MM.1S (cell line): Measurements from ENCODE around the gene RALGDS.
A peak's percentile ranks its signal among the peaks of the same experiment; 100 is the strongest.

ENCODE experiments used
- DNase-seq: peaks from one replicate; pipeline ENCODE4 v3.0.0-alpha.2; 2015
- H2AFZ ChIP-seq: fragments of 300-600 bp; sonication (generic); 2 replicates; pipeline ENCODE4 v1.6.0; 2016; ENCODE audit warnings: antibody characterized with exemption, low read length
- H3F3A ChIP-seq: fragments of 300-600 bp; sonication (generic); 2 replicates; pipeline ENCODE4 v1.6.1; 2016; ENCODE audit warnings: mild to moderate bottlenecking, antibody characterized with exemption, low read length, moderate library complexity, mixed read lengths; ENCODE audit not compliant: insufficient read depth
- H3K27ac ChIP-seq: fragments of 300-600 bp; sonication (generic); 2 replicates; pipeline ENCODE4 v1.5.1; 2016; ENCODE audit warnings: mild to moderate bottlenecking, low read length
- H3K27me3 ChIP-seq: fragments of 300-600 bp; sonication (generic); replicated peaks from 2 replicates; pipeline ENCODE4 v1.6.0; 2016; ENCODE audit warnings: low read length; ENCODE audit not compliant: insufficient read depth
- H3K36me3 ChIP-seq: fragments of 300-600 bp; sonication (generic); replicated peaks from 2 replicates; pipeline ENCODE4 v1.6.1; 2016; ENCODE audit warnings: mild to moderate bottlenecking, low read length, mixed read lengths; ENCODE audit not compliant: insufficient read depth
- H3K4me1 ChIP-seq: fragments of 300-600 bp; sonication (generic); 2 replicates; pipeline ENCODE4 v1.6.1; 2016; ENCODE audit warnings: low read length, mixed read lengths
- H3K4me2 ChIP-seq: fragments of 300-600 bp; sonication (generic); 2 replicates; pipeline ENCODE4 v1.6.0; 2016; ENCODE audit warnings: low read depth, low read length
- H3K4me3 ChIP-seq: fragments of 300-600 bp; sonication (generic); 2 replicates; pipeline ENCODE4 v1.5.1; 2016; ENCODE audit warnings: low read length, mixed read lengths
- H3K79me2 ChIP-seq: fragments of 300-600 bp; sonication (generic); 2 replicates; pipeline ENCODE4 v1.6.1; 2016; ENCODE audit warnings: mixed run types, low read length, mixed read lengths
- H3K9ac ChIP-seq: fragments of 300-600 bp; sonication (generic); 2 replicates; pipeline ENCODE4 v1.6.1; 2016; ENCODE audit warnings: low read length, mixed read lengths
- H3K9me2 ChIP-seq: fragments of 300-600 bp; sonication (generic); replicated peaks from 2 replicates; pipeline ENCODE4 v1.6.1; 2016; ENCODE audit warnings: mild to moderate bottlenecking, low read length, mixed read lengths; ENCODE audit not compliant: insufficient read depth
- H3K9me3 ChIP-seq: fragments of 300-600 bp; sonication (generic); replicated peaks from 2 replicates; pipeline ENCODE4 v1.6.1; 2016; ENCODE audit warnings: mild to moderate bottlenecking, low read length, mixed read lengths; ENCODE audit not compliant: insufficient read depth
- H4K20me1 ChIP-seq: fragments of 300-600 bp; sonication (generic); 2 replicates; pipeline ENCODE4 v1.6.1; 2016; ENCODE audit warnings: mild to moderate bottlenecking, low read length, moderate library complexity, mixed read lengths; ENCODE audit not compliant: insufficient read depth
- CTCF ChIP-seq: fragments of 300-600 bp; sonication (generic); IDR thresholded peaks from 2 replicates; pipeline ENCODE4 v1.5.1; 2016; ENCODE audit warnings: antibody characterized with exemption, low read length, mixed read lengths
- EZH2 ChIP-seq: fragments of 300-600 bp; sonication (generic); optimal IDR thresholded peaks from 2 replicates; pipeline ENCODE3; 2017; ENCODE audit warnings: low read depth, mild to moderate bottlenecking, antibody characterized with exemption, low read length, mixed read lengths
- EZH2phosphoT487 ChIP-seq: fragments of 300-600 bp; sonication (generic); IDR thresholded peaks from 2 replicates; pipeline ENCODE4 v1.6.1; 2018; ENCODE audit warnings: antibody characterized with exemption, low read length

Gene RALGDS

GRCh38 chr9:133163504-133164172, 42.6 kb upstream of the RALGDS start, which contains the start of gene GBGT1:
Gene GBGT1, minus strand, starts transcription at chr9:133163914. Its CDS starts 1,502 bp downstream, at chr9:133162412.
- Histone ChIP-seq H3K27me3 (peaks cover 89% of the 10 kb centered on the region), H2AFZ (no peak within 1 kb of the TSS), H3K9ac (no peak within 1 kb of the TSS), H3K9me2 (no peaks in the 10 kb centered on the region), H3K4me2 (peak within 1 kb of the TSS; percentile 13; the same call in 1 of the 2 replicates), H3K4me1 (no peaks in the 10 kb centered on the region), H3K4me3 (no peak within 1 kb of the TSS), H4K20me1 (no peaks in the 10 kb centered on the region), H3K27ac (no peak within 1 kb of the TSS), H3F3A (no peaks in the 10 kb centered on the region), H3K36me3 (no peaks in the 10 kb centered on the region), H3K9me3 (no peaks in the 10 kb centered on the region), H3K79me2 (no peaks in the 10 kb centered on the region)
- DNase-seq: no peak
- TF ChIP-seq EZH2: no peak
- TF ChIP-seq CTCF: no peak
- TF ChIP-seq EZH2phosphoT487: no peak

- H3K79me2 ChIP-seq: no peaks in the 10 kb centered on the region
- DNase-seq: no peak
- H3K36me3 ChIP-seq: no peaks in the 10 kb centered on the region
- H3K9ac ChIP-seq: no peak overlapping the region
- no peaks in the 10 kb centered on the region for H3K9me3 ChIP-seq
- H2AFZ ChIP-seq: no peak overlapping the region
- H3K4me1 ChIP-seq: no peaks in the 10 kb centered on the region
- H3K27ac ChIP-seq: no peak overlapping the region
- no peak for TF ChIP-seq EZH2
- TF ChIP-seq CTCF: no peak
- no peak for TF ChIP-seq EZH2phosphoT487
- no peak overlapping the region for H3K4me2 ChIP-seq
- H3K27me3 ChIP-seq: peaks cover 89% of the 10 kb centered on the region
- H3F3A ChIP-seq: no peaks in the 10 kb centered on the region
- H4K20me1 ChIP-seq: no peaks in the 10 kb centered on the region
- no peak overlapping the region for H3K4me3 ChIP-seq
- no peaks in the 10 kb centered on the region for H3K9me2 ChIP-seq
These were observed 41.9 kb upstream of the RALGDS start for GRCh38 chr9:133162861-133163503.

GRCh38 chr9:133161547-133161950, 40.5 kb upstream of the RALGDS start:
- no peaks in the 10 kb centered on the region for H3K79me2 ChIP-seq
- TF ChIP-seq EZH2phosphoT487: no peak
- no peak for TF ChIP-seq CTCF
- no peak for TF ChIP-seq EZH2
- no peak overlapping the region for H3K4me2 ChIP-seq
- no peaks in the 10 kb centered on the region for H3K36me3 ChIP-seq
- no peaks in the 10 kb centered on the region for H3F3A ChIP-seq
- no peaks in the 10 kb centered on the region for H4K20me1 ChIP-seq
- peaks cover 89% of the 10 kb centered on the region for H3K27me3 ChIP-seq
- H3K27ac ChIP-seq: no peak overlapping the region
- H2AFZ ChIP-seq: no peak overlapping the region
- DNase-seq: no peak
- H3K9me3 ChIP-seq: no peaks in the 10 kb centered on the region
- H3K9me2 ChIP-seq: no peaks in the 10 kb centered on the region
- no peak overlapping the region for H3K9ac ChIP-seq
- no peak overlapping the region for H3K4me3 ChIP-seq
- H3K4me1 ChIP-seq: no peaks in the 10 kb centered on the region
